GM21390 (cell line): ENCODE measurements around the gene ADCY1.

Experiments used
- ATAC-seq: cut with Tn5 transposase; IDR thresholded peaks from one replicate; pipeline ENCODE4 v1.9.1; 2021; ENCODE audit not compliant: unreplicated experiment

Gene ADCY1

GRCh38 chr7:45623157-45623556, 49.0 kb downstream of the ADCY1 start:
- no peak for ATAC-seq

DNA sequence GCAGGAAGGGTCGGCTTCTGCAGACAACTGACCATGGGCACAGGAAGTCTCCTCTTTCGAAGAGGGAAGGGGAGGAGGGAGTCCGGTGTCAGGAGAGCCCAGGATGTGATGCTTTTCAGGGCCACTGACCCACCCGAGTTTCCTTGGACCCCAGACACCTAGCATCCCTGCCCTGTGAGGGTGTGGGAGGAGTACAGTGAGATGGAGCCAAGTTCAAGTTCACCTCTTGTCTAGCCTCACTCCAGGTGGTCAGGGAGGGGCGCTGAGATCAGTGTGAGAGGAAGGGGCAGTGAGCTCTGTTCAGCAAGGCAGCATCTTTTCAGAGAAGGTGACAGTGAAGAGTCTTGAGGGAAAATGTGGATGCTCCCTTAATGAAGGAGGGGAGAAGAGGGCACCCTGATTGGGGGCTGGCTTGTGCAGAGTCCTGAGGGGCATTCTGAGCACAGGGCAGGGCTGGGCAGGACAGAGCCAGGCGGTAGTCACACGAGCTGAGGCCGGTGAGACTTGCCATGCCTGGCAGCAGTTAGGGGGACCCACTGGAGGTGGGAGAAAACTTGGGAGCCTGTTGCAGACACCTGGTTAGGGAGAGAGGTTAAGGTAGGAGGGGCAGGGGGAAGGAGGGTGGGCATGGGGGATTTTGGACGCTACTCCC, 49.7 kb downstream of the ADCY1 start:
- ATAC-seq: no peak

GRCh38 chr7:45624392-45624760, 50.2 kb downstream of the ADCY1 start:
- no peak for ATAC-seq

DNA sequence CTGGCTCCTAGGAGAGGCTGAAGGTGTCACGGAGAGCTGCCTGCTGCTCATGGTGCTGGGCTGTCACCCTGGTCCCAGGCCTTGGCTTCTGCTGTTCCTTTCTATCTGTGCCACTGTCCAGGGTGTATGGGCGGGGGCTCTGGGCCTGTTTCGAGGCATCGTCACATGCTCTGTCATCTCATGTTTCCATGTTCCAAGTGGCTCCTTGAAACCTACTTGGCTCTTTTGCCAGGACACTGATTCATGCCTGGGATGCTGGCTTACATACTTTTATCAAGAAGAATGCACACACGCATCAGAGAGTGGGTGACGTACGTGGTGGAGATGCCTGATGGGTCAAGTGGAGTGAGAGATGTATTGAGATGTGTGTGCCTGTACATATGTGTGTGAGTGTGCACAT, 50.9 kb downstream of the ADCY1 start:
- no peak for ATAC-seq

DNA sequence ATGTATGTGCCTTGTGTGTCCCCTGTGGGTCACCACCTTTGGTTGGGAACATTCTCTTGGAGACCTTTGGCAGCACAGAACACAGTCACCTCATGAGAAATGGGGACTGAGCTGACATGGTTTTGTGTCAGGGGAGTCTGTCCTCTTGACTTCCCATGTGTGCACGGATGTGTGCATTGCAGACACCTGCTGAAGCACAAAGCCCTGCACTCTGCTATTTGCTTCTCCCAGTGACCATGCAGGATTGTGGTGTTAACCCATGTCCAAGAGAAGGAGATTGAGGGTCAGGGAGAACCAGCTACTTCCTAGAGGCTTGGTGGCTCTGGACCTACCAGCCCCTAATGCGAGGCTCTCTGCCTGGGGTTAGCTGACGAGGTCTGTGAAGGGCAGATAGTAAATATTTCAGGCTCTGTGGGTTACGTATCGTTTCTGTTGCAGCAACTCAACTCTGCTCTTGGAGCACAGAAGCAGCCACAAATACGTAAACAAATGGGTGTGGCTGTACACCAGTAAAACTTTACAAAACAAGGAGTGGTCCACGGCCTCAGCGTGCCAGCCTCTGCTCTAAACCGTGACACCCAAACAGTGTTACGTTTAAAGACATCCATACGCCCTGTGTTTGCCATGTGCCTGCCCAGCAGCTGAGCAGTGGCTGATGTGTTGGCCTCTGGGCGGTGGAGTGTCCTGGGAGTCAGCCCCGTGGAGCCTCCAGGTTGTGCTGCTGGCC, 51.7 kb downstream of the ADCY1 start:
- ATAC-seq: no peak

DNA sequence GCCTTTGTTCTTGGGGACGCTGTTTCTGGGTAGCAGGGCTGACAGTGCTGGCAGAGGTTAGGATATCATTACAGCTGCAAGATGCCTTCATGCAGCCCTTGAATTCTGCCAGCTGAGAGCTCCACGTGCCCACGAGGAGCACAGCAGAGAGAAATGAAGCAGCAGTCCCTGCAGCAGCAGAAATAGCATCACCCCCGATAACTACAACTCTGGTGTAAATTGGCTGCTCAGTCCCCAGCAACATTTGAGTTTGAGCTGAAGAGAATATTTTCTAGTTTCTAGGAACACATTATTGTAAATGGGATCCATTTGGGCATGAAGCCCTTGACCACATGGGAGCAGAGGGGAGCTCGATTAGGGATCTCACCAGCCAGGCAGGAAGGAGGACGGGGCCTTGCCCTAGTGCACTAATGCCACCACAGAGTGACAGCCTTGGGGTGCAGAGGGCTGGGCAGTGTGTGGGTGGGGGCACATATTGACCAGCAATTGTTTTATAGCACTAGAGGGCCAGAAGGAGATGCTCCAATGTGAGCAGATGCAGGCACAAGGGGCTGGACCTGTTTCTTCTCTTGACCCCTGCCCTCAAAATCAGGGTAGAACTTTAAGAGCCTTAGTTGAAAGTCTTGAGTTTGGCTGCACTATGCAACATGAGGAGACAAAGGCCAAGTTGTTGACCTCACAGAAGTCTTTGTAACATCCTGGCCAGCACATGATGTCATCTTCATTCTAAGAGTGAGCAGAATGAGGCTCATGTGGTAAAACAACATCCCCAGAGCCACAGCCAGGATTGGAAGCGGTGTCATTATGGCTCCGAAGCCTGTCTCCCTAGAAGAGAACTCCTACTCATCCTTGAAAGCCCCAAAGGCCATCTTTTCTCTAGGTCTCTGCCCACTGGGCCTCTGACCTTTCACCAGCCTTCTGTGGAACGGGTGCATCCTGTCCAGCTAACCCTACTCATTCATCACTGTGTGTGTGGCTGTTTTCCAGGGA, 52.6 kb downstream of the ADCY1 start:
- no peak for ATAC-seq

- no peak for ATAC-seq
Measured at GRCh38 chr7:45627691-45628456, 53.7 kb downstream of the ADCY1 start.

GRCh38 chr7:45631569-45631968, 57.4 kb downstream of the ADCY1 start:
- no peak for ATAC-seq

- ATAC-seq: no peak
Measured at GRCh38 chr7:45636733-45637132, 62.6 kb downstream of the ADCY1 start.

GRCh38 chr7:45638916-45639315, 64.7 kb downstream of the ADCY1 start:
- no peak for ATAC-seq

- no peak for ATAC-seq
Measured at GRCh38 chr7:45642044-45642443, 67.9 kb downstream of the ADCY1 start.

DNA sequence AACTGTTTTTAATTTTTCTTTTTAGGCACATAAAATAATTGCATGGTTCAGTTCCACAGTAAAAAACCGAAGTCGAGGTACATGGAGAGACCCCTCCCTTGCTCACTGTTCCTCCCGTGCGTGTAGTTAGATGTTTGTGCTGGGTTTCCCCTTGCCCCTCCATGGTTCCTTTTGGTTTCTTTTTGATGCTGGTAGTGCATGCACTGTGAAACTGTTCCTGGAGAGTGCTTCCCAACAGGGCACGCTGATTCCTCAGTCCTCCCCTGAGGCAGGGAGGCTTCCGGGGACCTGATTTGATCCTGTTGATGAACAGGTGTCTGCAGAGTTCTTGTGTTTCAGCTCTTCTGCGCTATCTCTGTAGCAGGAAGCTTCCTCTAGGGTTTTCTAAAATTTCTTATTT, 69.5 kb downstream of the ADCY1 start:
- peak; percentile 72 for ATAC-seq

DNA sequence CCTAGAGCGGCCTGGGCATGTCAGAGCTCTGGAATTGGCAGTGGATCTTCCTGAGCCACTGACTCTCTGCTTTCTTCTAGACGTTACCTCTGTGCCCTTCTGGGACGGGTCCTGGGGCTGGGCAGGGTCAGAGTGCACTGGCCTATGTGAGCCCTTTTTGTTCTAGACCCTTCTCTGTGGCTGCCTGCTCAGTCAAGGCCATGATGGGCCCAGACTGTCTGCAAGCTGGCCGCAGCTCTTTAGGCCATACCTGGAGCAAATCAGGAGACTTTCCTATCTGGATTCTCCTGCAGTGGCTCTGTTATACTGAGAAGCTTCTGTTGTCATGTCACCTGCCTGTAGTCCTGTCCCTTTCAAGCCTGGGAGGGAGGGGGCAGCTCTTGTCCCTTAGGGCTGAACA, 70.1 kb downstream of the ADCY1 start:
- ATAC-seq: no peak

DNA sequence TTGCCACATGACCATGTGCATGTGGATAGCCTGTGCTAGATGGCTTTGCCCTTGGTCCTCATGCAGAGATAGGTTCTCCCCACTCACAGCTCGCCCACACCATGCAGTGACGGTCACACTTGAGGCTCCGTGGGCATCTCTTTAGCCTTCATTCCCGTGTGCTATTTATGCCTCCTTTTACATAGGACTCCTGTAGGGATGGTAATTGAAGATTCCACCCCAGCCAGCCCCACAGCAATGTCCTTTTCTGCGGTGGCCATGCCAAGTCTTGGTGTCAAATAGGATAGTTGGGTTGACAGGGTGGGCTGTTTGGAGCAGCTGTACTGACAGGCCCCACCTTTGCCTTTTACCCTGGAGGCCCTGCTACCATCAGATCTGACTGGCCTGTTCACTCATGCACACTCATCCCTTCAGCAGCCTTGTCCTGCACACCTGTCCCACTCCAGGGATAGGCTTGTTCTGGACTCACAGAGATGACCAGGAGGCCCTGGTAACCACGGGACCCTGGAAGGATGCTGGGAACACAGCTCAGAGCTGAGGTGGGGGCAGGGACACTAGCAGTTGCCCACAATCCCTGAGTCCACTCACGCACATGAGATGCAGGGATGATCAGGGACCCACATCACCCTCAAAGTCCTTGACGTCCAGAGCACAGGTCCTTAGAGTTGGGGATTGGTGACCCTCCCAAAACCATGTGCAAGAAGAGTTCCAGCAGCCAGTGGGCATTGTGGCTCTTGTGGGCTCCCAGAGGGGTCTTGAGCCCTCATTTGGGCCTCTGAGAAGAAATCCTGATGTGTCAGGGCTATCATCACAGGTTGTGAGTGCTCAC, 71.2 kb downstream of the ADCY1 start:
- ATAC-seq: no peak

- ATAC-seq: no peak
Measured at GRCh38 chr7:45646207-45646821, 72.1 kb downstream of the ADCY1 start.

DNA sequence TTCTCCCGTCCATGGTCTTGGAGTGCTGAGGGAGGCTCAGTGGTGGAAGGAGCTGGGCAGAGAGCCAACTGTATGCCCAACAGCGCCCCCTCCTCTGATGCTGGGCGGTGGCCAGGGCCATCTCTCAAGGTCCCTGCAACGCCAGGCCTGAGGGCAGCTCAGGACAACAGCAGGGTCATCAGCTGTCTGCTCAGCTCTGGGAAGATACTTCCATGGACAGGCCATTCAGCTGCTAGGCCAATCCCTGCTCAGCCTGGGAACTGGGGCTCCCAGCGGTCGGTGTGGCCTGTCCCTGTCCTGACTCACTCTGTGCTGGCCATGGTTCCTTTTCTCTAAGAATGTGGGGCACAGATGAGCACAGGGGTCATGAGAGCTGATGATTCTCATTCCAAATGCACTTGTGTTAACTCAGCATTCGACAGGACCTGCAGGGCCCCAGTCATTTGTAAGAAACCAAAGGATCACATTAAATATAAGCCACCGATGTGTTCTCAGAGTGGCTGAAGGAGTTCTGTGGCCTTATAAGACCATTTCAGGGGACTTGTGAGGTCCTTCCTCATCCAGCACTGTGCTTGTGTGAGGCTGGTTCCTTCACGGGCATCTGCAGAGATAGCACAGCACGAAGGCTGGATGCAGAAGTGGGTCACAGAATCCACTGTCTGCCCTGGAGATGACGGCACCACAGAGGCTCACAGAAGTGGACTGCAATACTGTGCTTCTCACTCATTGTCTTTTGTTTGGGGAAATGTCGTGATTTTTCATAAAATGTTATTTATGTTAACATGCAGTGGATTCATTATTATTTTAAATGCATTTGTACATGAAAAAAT, 73.0 kb downstream of the ADCY1 start:
- ATAC-seq: no peak

DNA sequence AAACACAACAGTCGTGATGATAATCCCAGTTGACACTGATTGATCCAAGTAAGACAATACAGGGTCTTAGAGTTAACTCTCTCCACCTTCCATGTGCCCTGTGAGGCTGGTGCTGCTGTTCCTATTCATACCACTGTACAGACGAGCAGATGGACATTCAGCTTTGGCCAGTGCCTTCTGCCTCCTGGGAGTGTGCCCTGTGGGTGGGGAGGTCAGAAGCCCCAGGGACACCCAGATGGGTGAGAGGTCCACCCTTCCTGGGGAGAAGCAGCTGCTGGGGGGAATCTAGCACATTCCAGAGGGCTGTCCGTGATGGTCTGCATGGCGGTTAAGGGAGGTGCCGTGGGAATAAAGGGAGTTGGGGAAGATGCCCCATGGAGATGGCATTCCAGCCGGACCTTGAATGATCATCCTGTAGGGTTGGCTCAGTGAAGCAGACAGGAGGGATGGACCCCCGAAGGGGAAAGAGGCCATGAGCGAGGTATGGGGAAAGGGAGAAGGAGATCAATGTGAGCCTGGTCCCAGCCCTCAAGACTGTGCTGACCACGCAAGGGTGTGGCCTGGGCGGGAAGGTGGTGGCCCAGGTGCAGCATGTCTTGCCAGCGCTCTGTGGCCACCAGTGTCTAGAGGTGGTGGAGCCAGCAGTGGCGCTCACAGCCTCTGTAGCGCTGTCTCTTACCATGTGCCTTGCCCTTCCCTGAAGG, 74.0 kb downstream of the ADCY1 start:
- ATAC-seq: no peak

- no peak for ATAC-seq
Measured at GRCh38 chr7:45648671-45648995, 74.5 kb downstream of the ADCY1 start.
